HG03432 (cell line): Measurements from ENCODE around the gene BCL3.

Experiments
- ATAC-seq: cut with Tn5 transposase; IDR thresholded peaks from one replicate; pipeline ENCODE4 v1.9.1; 2021; ENCODE audit warnings: mild to moderate bottlenecking, moderate library complexity; ENCODE audit not compliant: unreplicated experiment

Gene BCL3

DNA sequence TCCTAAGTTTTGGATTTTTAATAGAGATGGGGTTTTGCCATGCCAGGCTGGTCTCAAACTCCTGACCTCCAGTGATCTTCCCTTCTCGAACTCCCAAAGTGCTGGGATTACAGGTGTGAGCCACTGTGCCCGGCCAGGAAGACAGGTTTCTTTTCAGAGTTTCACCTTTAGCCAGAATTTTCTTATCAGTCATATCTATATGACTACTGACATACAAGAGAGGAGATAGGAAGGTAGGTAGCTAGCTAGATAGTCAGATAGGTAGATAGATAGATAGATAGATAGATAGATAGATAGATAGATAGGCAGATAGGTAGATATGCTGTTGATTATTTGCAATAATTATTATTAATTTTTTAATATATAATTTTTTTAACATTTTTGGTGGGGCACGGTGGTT is 36.8 kb downstream of the BCL3 start:
- ATAC-seq: no peak

DNA sequence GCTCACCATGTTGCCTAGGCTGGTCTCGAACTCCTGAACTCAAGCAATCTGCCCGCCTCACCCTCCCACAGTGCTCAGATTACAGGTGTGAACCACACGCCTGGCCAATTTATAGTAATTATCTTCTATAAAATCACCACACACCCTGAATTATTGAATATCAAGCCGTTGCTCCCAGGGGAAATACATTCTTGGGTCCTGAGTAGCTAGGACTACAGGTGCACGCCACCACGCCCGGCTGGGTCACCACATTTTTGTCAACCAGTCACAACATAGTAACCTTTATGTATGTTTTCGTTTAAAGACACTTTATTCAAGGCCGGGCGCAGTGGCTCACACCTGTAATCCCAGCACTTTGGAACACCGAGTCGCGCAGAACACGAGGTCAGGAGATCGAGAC is 37.5 kb downstream of the BCL3 start:
- ATAC-seq: no peak

- ATAC-seq: no peak
Observed at GRCh38 chr19:44788971-44789370, 40.5 kb downstream of the BCL3 start.

DNA sequence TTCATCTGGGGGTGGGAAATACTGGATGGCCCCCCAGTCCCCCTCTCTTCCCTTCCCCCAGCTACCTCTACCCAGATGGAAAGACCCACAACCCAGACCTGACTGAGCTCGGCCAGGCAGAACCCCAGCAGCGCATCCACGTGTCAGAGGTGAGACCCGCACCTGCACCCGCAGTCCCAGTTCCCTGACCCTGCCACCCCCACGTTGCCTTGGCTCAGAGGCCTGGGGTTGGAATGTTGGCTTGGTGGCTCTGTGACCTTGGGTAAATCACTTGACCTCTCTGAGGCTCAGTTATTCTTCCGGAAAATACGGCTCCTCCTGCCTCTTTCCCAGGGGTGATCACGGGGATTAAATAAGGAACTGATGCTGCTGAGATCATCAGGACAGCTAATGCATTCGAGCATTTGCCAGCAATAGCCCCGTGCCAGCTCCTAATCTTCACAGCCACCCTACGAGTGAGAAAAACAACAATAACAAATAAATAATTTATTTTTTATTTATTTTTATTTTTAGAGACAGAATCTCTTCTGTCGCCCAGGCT is 41.5 kb downstream of the BCL3 start:
- no peak for ATAC-seq

DNA sequence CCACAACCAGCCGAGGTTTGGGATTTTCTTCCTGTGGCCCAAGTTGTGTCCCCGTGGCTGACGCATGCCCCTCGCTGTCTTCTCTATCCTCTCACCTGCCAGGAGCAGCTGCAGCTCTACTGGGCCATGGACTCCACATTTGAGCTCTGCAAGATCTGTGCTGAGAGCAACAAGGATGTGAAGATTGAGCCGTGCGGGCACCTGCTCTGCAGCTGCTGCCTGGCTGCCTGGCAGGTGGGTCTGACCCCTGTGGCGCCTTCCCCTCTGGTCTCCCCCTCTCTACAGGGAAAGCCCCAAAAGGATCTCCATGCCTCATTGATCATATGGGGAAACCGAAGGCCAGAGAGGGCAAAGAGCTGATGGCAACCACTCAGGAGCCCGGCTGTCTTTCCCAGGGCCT is 43.8 kb downstream of the BCL3 start:
- no peak for ATAC-seq

DNA sequence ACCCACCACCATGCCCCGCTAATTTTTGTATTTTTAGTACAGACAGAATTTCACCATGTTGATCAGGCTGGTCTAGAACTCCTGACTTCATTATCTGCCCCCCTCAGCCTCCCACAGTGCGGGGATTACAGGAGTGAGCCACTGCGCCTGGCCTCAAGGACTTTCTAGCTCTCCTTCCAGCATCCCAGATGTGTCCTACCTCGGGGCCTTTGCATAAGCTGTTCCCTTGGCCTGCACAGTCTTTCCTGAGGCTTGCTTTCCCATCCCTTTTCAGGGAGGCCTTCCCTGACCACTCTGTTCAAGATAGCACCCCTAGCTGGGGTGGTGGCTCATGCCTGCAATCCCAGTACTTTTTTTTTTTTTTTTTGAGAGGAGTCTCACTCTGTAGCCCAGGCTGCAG is 46.1 kb downstream of the BCL3 start:
- no peak for ATAC-seq

- no peak for ATAC-seq
Observed at GRCh38 chr19:44795398-44795987, 47.0 kb downstream of the BCL3 start.

DNA sequence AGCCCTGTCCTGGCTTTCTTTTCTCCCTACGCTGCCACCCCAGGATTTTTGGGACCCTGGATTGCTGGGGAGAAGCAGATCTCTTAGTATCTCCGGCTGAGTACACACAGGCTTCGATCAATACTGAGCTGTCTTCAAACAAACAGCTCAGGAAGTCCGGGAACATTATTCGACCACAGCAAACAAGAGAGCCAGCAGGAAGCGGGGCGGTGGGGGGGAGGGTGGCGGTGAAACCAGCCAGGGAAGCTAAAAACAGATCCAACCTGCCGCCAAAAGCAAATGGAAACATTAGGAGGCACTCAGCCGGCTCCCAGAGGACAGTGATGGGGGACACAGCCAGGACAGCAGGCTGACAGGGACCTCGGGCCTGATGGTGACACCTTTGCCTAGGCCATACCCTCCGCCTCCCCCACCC is 48.2 kb downstream of the BCL3 start:
- no peak for ATAC-seq

DNA sequence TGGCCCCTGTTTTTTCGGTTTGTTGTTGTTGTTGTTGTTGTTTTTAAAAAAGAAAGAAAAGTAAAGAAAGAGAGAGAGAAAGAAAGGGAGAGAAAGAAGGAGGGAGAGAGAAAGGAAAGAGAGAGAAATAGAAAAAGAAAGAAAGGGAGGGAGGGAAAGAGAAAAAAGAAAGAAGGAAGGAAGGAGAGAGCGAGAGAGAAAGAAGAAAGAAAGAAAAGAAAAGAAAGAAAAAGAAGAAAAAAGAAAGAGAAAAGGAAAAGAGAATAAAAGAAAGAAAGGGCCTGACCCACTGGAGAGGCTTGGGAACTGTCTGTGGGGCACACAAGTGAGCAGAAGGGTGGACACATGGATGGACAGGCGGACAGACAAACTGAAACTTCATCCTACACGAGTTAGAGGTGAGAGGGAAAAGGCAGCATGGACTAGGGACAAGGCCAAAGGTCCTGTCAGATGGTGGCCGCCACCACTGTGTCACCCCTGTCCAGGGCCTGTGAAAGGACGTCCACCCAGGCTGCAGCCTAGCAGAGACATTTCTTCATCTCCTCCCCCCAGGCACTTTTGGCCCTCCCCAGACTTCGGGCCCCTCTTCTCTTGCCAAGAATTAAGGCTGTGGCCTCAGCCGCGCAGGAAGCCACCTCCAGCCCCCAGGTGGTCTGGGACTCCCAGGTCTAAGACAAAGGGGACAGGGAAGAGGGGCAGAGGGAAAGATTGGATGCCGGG is 51.3 kb downstream of the BCL3 start:
- ATAC-seq: no peak

DNA sequence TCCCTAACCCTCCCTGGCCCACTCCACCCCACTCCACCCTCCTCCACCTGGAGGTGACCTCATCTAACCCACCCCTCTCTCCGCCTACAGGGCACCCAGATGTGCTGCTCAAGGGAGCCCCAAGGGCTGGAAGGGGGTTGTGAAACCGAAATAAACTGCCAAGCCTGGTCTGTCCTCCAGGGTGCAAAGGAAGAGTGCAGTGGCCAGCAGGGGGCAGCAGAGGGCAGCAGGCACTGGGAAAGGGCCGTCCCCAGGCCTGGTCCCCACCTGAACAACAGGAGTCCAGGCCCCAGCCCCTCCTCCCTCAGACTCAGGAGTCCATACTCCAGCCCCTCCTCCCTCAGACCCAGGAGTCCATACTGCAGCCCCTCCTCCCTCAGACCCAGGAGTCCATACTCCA is 52.0 kb downstream of the BCL3 start:
- ATAC-seq: peak; percentile 60

DNA sequence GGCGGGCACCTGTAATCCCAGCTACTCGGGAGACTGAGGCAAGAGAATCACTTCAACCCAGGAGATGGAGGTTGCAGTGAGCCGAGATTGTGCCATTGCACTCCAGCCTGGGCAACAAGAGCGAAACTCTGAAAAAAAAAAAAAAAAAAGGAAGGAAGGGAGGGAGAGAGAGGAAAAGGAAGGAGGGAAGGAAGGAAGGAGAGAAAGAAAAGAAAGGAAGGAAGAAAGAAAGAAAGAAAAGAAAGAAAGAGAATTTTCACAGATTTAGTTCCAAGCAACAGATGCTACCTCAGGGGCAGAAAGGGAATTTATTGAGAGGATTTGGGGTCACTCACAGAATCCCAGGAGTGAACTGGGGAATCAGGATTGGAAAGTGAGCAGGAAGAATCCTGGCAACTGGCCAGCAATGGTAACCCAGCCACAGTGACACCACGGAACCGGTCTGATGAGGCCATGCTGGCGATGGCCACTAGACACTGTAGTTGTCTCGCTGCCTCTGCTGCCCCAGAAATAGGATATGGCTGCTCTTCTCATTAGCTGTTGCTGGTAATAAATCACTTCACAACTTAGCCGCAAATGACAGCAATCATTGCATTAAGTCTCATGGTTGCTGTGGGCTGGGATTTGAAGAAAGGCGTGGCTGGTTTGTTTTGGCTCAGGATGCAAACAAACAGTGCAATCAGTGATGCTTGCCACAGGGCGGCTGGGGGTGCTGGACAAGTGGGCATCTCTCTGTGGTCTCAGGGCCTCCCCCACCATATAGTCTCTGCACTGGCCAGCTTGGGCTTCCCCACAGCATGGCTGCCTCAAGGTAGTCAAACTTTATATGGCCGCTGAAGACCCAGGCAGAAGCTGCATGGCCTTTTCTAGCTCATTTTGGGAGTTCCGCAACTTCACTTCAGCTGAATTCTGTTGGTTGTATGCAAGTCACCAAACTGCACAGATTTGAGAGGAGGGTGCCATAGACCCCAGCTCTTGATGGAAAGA is 55.2 kb downstream of the BCL3 start:
- ATAC-seq: no peak

- ATAC-seq: no peak
Observed at GRCh38 chr19:44806291-44806690, 57.8 kb downstream of the BCL3 start.

GRCh38 chr19:44807162-44807561 is 58.7 kb downstream of the BCL3 start:
- ATAC-seq: no peak

GRCh38 chr19:44807652-44808462 is 59.3 kb downstream of the BCL3 start:
- no peak for ATAC-seq

GRCh38 chr19:44808463-44809371 is 60.2 kb downstream of the BCL3 start, which contains the start of gene BCAM:
Gene BCAM, plus strand, starts transcription at chr19:44809103. Its CDS starts 22 bp downstream, at chr19:44809125.
- no peak for ATAC-seq
